Stimulated activated CD4-positive, alpha-beta T cell treated with anti-CD3 and anti-CD28 coated beads, TNF-alpha, amount 100 ng/mL, for 4 hours (primary cell): ENCODE results near the gene SNTG2.

Experiments used
- DNase-seq, 3 experiments: peaks; one replicate each; pipeline ENCODE4 v3.0.0-alpha.2; 2020; ENCODE audit warnings: low read depth in 3 of 3

The SNTG2 gene

DNA sequence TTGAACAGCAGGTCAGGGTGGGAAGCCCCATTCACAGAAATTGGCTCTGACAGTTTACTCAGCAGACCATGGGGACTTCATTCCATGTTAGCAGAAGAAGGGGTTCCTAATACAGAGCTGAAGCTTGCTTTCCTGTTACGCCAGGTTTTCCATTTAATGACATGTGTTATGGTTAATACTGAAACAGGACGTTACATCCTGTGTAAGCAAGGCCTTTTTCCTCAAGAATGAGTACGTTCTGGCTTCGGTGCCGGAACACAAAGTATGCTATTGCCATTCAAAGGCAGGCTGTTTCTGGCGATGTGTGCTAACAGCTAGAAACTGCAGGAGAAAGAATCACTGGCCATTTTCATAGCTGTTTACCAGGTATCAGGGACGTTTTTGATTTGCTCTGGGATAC, 190.4 kb downstream of the SNTG2 start:
- no peak for DNase-seq

DNA sequence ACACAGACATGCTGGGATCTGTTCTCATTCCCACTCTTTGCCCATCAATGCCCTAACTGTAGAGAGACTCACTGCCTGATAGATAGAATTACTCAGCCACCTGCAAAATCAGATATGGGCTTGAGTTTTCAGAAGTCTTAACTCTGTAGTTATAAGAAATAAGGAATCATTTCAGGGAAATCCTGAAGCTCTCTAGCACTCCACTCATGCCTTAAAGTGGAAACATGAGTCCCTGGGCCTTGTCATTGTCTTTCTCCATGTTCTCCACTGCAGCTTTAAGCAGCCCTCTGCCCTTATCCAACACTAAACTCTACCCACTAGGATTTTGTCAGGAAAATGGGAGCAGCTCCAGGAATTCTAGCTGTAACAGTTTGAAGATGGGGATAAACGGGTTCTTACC, 192.5 kb downstream of the SNTG2 start:
- DNase-seq: no peak

- DNase-seq: no peak
Observed at GRCh38 chr2:1147873-1148612, 197.4 kb downstream of the SNTG2 start.

GRCh38 chr2:1150724-1151511, 200.3 kb downstream of the SNTG2 start:
- DNase-seq: no peak

DNA sequence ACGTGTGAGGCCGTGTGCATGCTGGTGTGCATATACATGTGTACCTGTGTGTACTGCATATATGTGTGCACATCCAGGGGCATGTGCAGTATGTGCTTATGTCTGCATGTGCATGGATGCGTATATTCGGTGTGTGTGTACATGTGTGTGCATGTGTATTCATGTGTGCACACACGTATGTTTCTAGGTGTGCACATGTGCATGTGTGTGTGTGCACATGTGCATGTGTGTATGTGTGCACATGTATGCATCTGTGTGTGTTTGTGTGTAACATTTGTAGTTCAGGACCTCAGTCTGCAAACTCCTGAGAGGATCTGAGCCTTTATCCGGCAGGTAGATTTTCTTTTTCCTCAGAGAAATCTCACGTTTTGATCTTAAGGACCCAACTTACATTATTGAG, 201.7 kb downstream of the SNTG2 start:
- DNase-seq: no peak

DNA sequence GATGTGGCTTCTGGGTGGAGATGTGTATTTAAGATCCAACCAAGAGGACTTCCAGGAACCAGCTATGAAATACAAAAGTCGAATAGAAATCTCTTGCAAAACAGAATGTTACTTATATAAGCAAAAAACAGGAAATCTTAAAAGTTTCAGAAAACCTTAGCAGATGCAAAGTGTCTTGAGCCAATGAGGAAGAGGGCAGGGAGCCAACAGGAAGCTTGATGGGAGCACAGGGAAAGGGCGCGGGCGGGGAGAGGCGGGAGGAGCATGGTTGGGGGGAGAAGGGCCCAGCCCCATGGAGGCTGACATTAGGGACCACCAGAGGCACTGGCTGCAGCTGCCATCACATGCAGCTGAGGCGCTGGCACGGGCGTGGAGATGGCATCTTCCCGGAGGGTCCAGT, 203.3 kb downstream of the SNTG2 start:
- DNase-seq: no peak

GRCh38 chr2:1154710-1155594, 204.3 kb downstream of the SNTG2 start:
- DNase-seq: no peak

DNA sequence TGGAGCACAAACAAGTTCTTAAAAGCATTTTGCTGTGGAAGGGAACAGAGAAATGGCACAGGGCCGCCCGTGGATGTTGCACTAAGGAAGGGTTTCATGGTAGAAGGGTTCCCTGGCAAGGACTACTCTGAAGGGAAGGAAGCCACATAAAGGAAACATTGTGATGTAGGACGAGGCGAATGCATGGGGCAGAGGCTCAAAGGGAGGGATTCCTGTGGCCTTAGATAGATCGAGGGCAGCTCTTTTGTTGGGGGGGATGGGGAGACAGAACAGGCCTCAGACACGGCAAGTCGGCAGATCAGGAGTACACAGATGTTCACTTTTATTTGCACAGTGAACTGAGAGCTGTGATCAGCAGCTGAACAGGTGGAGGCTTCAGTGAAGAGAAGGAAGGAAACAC, 205.4 kb downstream of the SNTG2 start:
- DNase-seq: no peak

- DNase-seq: no peak
Observed at GRCh38 chr2:1156531-1156930, 205.9 kb downstream of the SNTG2 start.

- DNase-seq: no peak
Observed at GRCh38 chr2:1157107-1157506, 206.5 kb downstream of the SNTG2 start.

- no peak for DNase-seq
Observed at GRCh38 chr2:1159013-1159412, 208.4 kb downstream of the SNTG2 start.

- DNase-seq: no peak
Observed at GRCh38 chr2:1162246-1162645, 211.6 kb downstream of the SNTG2 start.

DNA sequence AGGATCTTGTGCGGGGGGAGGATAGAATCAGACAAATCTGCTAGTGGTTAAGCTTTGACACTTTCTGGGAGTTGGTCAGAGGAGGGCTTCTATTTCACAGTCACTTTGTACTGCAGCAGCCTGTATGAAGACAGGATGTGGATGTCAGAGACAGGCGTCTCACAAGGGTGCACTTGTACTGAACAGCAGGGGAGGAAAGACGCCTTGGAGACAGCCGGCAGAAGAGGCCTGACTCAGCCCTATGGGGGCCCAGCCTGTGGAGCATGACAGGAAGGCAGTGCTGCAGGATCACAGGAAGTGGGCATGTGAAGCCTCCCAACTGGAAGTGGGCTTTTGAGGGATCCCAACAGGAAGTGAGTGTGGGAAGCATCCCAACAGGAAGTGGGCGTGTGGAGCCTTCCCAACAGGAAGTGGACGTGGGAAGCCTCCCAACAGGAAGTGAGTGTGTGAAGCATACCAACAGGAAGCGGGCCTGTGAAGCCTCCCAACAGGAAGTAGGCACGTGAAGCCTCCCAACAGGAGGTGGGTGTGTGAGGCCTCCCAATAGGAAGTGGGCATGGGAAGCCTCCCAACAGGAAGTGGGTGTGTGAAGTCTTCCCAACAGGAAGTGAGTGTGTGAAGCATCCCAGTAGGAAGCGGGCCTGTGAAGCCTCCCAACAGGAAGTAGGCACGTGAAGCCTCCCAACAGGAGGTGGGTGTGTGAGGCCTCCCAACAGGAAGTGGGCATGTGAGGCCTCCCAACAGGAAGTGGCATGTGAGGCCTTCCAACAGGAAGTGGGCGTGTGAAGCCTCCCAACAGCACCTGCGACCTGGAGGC, 212.3 kb downstream of the SNTG2 start:
- DNase-seq: peak in 1 of 3 experiments; percentile 18

DNA sequence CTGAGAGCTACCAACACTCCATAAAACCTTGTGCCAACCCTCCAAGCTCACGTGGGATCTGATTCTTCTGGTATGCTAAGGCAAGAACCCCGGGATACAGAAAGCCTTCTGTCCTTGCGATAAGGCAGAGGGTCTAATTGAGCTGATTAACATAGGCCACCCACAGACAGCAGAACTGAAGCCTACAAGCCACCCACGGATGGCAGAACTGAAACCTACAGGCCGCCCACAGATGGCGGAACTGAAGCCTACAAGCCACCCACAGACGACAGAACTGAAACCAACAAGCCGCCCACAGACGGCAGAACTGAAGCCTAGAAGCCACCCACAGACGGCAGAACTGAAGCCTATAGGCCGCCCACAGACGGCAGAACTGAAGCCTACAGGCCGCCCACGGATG, 216.3 kb downstream of the SNTG2 start:
- DNase-seq: no peak

DNA sequence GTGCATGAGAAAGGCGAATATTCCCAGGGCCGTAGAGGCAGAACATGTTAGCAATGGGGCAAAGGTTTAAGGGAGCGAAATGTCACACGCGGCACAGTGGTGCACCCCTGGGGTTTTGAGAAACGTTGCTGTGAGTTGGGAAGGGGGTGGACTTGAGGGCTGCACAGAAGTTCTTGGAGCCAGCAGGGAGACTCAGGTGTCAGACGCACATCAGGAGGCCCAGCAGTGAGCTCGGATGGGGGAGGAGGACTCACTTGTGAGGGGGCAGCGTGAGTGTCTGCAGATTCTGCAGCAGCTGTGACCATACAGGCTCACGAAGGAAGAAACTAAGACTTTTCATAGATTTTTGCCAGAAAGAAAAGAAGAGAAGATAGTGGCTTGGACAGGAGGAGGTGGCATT, 218.2 kb downstream of the SNTG2 start:
- DNase-seq: no peak

GRCh38 chr2:1169291-1169949, 218.8 kb downstream of the SNTG2 start:
- DNase-seq: no peak

DNA sequence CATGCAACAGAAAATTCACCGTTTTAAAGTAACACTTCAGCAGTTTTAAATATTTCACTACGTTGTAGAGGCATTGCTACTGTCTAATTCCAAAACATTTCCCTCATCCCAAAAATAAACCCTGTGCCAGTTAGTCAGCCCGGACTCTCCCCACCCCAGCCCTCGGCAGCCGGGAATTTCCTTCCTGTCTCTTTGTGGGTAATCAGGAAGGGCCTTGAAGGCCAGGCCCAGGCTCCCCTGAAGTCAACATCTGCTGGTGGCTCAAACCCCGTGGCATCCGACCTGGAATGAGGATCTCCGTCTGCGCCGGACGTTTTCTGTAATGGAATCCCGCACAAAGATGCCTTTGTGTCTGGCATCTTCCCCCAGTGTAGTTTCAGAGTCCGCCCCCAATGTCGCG, 219.6 kb downstream of the SNTG2 start:
- DNase-seq: no peak

GRCh38 chr2:1170711-1171110, 220.1 kb downstream of the SNTG2 start:
- DNase-seq: no peak

GRCh38 chr2:1173528-1173927, 222.9 kb downstream of the SNTG2 start:
- no peak for DNase-seq

DNA sequence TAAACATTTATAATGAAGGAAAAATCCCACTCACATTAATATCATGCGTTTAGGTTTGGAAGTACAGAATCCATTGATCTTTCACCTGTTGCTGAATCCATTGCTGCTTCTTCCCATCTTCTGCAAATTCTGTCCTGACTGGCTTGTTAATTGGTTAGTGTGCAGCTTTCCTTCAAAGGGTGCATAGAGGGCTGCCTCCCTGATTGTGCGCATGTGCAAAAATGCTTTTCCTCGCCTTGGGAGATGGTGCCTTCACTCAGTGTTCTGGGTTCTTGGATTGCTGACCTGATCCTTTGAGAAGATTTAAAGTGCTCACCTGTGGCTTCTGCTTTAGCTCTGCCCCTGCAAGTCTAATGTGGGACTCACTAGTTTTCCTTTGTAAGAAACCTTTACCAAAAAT, 231.2 kb downstream of the SNTG2 start:
- DNase-seq: no peak

DNA sequence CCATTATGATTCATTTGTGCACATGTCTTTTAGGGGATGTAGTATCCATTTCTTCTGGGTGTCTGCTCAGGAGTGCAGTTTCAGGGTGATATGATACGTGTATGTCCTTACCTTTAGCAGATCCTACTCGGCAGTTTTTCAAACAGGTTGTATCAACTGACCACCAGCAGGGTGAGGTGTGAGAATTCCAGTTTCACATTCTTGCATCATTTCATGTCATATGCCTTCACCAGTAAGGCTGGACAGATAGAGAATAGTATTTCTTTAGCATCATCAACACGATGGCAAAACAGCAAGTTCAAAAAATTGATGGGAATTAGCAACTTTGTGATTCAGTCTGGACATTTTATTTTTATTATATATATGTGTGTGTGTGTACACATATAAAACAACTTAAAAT, 232.7 kb downstream of the SNTG2 start:
- DNase-seq: no peak
